NCI-H524 treated with DMSO at 0.1 percent for 48 hours (cell line): ENCODE data around the gene EXOC2.
A peak's percentile ranks its signal among the peaks of the same experiment; 100 is the strongest.

Experiments used
- DNase-seq: peaks from one replicate; lab custom pipeline; 2025; lab: John Stamatoyannopoulos, UW

EXOC2 gene

GRCh38 chr6:493840-494239 lies 199.1 kb downstream of the EXOC2 start:
- DNase-seq = no peak

GRCh38 chr6:492816-493414 lies 200.0 kb downstream of the EXOC2 start:
- DNase-seq = no peak

- no peak for DNase-seq
Measured at GRCh38 chr6:492178-492577, 200.8 kb downstream of the EXOC2 start.

GRCh38 chr6:491233-491632 lies 201.7 kb downstream of the EXOC2 start:
- DNase-seq = no peak

GRCh38 chr6:490251-491037 lies 202.5 kb downstream of the EXOC2 start:
- no peak for DNase-seq

GRCh38 chr6:489762-490161 lies 203.2 kb downstream of the EXOC2 start:
- no peak for DNase-seq

GRCh38 chr6:489001-489400 lies 203.9 kb downstream of the EXOC2 start:
- no peak for DNase-seq

- DNase-seq = no peak
Measured at GRCh38 chr6:487956-488355, 205.0 kb downstream of the EXOC2 start.

- no peak for DNase-seq
Measured at GRCh38 chr6:485655-486170, 207.2 kb downstream of the EXOC2 start.

- peak; percentile 13 for DNase-seq
Measured at GRCh38 chr6:484746-485145, 208.2 kb downstream of the EXOC2 start.

- no peak for DNase-seq
Measured at GRCh38 chr6:484086-484745, 208.7 kb downstream of the EXOC2 start.

- no peak for DNase-seq
Measured at GRCh38 chr6:475314-475713, 217.6 kb downstream of the EXOC2 start.

- DNase-seq = no peak
Measured at GRCh38 chr6:474453-475185, 218.3 kb downstream of the EXOC2 start.

- no peak for DNase-seq
Measured at GRCh38 chr6:473768-474452, 219.0 kb downstream of the EXOC2 start.

- no peak for DNase-seq
Measured at GRCh38 chr6:473356-473755, 219.6 kb downstream of the EXOC2 start.

GRCh38 chr6:470901-471448 lies 222.0 kb downstream of the EXOC2 start:
- DNase-seq = no peak

- no peak for DNase-seq
Measured at GRCh38 chr6:470051-470900, 222.7 kb downstream of the EXOC2 start.

- DNase-seq = no peak
Measured at GRCh38 chr6:467671-468082, 225.3 kb downstream of the EXOC2 start.

GRCh38 chr6:467111-467510 lies 225.8 kb downstream of the EXOC2 start:
- DNase-seq = no peak

- no peak for DNase-seq
Measured at GRCh38 chr6:466564-466963, 226.4 kb downstream of the EXOC2 start.
